ENCODE data around the gene KLC1.
A peak's percentile ranks its signal among the peaks of the same experiment; 100 is the strongest.
"Not testable (repeated sequence)": the region's sequence is repeated elsewhere in the genome, so short reads cannot be mapped to it uniquely, and the experiment has no call there.

The KLC1 gene

DNA sequence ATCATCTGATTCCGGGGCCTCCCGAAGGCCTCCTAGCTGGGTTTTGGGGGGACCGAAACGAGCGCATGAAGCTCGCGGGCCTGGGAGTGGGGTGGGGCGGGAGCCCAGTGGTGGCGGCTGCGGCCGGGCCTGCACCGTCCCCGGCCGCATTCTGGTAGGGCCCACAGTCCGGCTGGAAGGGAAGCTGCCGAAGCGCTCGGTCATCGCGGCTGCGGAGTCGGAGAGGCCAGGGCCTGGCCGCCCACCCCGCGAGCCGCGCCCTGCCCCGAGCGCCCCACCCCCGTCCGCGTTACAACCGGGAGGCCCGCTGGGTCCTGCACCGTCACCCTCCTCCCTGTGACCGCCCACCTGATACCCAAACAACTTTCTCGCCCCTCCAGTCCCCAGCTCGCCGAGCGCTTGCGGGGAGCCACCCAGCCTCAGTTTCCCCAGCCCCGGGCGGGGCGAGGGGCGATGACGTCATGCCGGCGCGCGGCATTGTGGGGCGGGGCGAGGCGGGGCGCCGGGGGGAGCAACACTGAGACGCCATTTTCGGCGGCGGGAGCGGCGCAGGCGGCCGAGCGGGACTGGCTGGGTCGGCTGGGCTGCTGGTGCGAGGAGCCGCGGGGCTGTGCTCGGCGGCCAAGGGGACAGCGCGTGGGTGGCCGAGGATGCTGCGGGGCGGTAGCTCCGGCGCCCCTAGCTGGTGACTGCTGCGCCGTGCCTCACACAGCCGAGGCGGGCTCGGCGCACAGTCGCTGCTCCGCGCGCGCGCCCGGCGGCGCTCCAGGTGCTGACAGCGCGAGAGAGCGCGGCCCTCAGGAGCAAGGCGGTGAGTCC, at the start of gene KLC1:
TSS of gene KLC1 (plus strand) at position 528 of the 819 bp plus-strand sequence. CDS start 25,354 bp downstream, outside the sequence.
- peak; percentile 84 for DNase-seq

DNA sequence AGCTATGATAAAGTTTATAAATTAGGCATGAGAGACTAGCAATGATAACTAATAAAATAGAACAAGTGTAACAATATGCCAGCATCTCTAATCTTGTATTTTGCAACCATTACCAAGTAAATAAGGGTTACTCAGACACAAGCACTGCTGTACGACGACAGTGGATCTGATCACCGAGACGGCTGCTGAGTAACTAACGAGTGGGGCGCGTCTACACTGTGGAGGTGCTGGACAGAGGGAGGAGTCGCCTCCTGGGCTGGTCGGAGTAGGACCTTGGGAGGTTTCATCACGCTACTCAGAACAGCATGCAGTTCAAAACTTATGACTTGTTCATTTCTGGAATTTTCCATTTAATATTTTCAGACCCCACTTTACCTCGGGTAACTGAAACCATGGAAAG, 47.8 kb upstream of the KLC1 start:
- no peak for DNase-seq

DNA sequence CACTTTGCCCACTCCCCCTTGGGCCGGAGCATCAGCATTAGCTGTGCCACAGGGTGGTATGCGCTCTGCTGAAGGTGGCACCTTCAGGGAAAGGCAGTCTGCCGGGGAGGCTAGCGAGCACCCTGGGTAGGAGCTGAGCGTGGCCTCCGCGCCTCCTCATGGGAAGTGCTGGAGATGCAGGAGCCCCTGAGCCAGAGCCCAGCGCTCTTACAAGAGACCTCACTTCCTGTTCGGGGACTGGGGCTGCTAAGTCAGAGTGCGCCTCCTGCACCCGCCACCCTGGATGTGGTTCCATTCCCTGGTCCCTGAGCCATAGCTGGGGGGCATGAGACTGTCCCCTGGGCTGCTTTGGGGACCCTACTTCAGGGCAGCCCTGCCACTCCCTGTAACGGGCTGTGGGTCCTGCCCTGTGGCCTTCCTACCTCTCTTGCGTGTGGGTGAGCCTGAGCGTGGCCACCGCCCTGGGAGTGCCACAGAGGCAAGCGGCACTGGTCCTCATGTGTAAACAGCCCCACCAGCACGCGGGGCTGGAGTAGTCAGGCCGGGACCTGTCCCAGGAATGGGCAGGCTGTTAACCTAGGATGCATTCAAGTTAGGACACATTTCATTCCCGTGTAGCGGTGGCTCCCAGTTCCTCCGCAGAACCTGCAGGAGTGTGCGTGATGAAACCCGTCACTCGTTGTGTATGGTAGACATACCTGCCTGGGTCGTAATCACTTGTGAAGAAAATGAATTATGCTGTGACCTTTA, 46.9 kb upstream of the KLC1 start:
- no peak for DNase-seq

DNA sequence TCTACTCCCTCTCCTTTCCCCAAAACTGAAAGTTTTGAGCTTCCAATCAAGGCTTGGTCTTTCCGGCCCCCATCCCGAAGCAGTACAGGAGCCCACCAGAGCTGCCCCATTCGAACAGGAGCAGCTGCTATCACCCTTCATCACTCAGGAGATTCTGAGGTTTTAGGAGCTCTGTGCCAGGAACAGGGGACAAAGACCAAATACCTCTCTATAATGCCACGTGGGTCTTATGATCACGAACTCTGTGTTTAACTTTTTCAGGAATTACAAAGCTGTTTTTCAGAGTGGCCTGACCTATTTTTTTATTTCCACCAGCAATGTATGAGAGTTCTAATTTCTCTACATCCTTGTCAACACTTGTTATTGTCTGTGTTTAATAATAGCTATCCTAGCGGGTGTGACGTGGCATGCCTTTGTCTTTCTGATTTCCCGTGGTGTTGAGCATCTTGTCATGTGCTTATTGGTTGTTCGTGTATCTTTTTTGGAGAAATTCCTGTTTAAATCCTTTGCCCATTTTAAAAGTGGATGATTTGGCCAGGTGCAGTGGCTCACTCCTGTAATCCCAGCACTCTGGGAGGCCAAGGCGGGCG, 44.6 kb upstream of the KLC1 start:
- no peak for DNase-seq

DNA sequence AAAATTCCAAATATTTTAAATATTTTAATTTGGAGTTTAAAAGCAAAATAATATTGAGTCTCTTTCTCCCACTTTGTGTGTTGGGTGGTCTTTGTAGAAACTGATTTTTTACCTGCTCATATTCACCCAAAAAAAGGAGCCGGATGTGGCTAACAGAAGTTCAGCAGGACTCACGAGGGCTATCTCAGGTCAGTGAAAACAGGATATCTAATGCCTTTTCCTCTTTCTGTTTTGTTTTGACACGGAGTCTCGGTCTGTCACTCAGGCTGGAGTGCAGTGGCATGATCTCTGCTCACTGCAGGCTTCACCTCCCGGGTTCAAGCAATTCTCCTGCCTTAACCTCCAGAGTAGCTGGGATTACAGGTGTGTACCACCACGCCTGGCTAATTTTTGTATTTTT, 35.4 kb upstream of the KLC1 start:
- DNase-seq, result no peak

DNA sequence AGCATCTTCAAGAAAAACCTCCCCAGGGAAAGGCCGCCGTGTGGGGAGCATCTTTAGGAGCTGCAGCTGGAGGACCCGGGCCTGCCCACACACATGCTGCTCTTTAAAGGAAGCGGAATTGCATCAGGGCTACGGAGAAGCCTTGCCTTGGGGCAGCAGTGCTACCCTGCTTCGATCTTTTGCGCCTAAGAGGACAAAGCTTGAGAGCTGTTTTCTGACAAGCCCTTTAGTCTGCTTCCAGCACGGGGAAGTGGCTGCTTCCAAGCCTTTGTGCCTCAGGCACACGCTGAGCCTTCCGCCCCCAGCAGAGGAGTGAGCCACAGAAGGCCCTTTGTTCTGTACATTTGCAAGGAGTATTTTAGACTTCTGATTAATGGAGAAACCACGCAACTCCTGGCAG, 34.7 kb upstream of the KLC1 start:
- DNase-seq, result no peak

DNA sequence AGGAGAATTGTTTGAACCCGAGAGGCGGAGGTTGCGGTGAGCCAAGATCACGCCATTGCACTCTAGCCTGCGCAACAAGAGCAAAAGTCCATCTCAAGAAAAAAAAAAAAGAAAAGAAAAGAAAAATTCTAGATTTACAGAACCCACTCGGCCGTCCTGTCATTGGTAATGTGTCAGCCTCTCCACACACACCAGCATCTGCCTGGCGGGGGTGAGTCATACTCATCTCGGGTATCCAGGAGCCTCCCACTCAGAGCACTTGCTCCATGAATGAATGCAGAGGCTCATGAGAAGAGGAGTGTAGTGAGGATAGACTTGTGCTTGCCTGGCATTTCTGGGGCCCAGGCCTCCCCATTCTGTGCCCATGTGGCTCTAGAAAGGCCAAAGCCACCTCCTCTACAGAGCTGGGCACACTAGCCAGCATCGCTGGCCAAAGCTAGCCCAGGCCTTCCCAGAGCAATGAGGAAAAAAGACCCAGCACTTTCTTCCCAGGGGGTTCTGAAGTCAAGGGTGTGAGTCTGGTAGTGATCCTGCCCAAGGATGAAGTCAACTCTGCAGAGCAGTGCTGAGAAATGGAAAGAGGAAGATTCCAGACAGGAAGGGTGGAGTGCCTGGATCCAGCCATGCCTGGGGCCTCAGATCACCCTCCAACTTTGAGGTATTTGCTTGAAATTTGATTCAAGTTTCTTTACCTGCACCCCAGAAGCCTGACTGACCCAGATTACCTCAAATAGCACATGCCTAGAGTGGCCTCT, 31.2 kb upstream of the KLC1 start:
- no peak for DNase-seq

DNA sequence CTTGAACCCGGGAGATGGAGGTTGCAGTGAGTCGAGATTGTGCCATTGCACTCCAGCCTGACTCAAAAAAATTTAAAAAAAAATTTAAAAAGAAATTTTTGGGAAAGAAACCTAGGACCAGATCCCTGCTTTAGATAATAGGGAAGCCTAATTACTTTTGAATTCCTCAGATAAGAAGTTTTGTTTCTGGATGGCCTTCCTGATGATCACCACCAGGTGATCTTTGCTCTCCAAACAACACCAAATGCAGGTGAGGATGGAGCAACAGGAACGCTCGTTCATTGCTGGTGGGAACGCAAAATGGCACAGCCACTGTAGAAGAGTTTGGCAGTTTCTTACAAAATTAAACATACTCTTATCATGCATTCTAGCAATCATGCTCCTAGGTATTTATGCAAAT, 28.5 kb upstream of the KLC1 start:
- no peak for DNase-seq

DNA sequence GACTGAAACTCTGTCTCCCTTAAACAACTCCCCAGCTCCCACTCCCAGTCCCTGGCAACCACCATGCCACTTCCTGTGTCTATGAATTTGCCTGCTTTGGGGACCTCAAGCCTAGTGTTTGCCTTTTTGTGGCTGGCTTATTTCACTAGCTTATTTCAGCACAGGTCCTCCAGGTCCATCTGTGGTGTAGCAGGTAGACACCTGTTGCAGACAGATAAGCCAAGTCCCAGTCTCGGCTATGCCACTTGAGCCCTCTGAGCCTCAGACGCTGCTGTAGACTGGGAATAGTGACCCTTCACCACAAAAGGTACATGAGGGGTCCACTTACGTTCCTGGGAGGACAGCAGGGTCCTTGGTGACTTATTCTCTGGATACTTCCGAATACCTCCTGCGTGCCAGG, 24.4 kb upstream of the KLC1 start:
- no peak for DNase-seq

DNA sequence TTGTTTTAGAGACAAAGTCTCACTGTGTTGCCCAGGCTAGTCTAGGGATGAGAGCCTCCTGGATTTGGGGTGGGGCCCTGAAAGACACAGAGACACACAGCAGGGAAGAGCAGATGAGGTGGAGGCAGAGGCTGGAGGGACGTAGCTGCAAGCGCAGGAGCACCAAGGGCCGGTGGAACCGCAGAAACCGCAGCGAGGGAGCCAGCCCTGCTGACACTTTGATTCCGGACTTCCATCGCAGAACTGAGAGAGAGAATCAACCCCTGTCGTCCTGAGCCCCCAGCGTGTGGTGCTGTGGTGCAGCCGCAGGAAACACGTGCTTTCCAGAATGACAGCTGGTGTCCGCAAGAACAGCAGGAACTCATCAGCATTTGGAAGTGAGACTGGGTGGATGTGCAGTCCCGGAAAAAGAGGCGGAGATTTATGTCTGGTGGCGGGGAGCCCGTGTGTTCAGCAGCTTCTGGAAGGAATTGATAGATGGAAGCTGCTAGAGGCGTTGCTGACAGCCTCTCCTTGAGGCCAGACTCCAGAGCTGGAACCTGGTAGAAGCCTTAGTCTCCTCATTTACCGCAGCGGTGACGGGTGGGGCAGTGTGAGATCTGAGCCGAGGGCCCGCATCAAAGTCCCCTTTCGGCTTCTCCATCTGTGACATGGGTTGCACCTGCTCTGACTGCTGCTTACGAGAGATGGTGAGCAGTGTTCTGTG, 21.9 kb upstream of the KLC1 start:
- DNase-seq, result peak; percentile 60

DNA sequence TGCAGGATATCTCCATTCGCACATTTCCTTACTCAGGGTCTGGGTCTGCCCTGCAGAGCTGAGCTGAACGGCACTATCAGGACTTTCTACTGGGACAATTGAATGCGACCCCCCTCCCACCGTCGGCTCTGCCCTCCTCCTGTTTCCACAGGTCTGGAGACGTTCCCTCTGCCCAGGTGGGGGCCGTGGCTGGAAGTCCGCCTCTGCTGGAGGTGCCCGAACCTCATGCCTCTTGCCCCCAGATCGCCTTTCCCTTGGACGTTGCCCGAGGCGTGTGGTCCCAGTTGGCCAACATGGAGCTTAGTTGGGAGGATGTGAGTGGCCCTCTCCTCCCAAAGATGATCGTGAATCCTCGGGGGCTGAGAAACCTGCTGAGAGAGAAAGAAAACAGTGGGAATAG, 21.2 kb upstream of the KLC1 start:
- DNase-seq, result no peak

DNA sequence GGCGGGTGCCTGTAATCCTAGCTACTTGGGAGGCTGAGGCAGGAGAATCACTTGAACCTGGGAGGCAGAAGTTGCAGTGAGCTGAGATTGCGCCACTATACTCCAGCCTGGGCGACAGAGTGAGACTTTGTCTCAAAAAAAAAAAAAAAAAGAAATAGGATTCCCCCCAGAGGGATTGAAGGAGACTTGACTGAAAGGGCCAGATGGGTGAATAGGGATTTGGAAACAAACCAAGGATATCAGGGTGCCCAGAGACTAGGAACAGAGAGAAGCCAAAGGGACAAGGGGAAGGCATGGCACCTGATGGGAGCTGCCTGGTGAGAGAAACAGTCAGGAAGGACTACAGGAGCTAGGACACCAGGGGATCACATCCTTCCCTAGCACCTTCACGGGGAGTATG, 19.9 kb upstream of the KLC1 start:
- not testable (repeated sequence) for DNase-seq

DNA sequence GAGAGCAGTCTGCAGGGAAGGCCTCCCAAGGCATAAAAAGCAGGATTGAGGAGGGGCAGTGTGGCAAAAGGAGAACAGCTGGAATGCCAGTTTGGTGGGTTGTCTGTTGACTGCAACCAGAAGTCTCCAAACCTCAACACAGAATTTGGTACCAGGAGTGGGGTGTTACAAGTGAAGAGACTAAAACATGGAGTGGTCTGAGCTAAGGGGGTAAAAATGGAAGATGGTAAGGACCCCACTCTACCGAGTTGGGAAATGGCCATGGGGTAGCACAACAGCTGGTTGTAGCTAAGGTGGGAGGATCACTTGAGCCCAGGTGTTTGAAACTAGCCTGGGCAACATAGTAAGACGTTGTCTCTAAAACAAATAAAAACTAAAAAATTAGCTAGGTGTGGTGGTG, 17.8 kb upstream of the KLC1 start:
- no peak for DNase-seq

DNA sequence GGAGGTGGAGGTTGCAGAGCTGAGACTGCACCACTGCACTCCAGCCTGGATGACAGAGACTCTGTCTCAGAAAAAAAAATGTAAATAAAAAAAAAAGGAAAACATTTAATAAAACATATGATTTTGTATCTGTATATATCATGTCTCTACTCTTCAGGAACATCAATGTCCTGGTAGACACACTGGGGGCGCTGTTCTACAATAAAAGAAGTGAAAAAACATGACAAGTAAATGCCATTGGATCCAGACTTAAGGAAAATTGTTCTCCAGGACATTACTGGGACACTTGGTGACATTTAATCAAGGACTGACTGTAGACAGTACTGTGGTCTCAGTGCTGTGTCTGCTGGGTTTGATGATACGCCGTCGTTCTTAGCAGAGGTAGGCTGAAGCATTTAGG, 15.5 kb upstream of the KLC1 start:
- DNase-seq, result peak; percentile 23

DNA sequence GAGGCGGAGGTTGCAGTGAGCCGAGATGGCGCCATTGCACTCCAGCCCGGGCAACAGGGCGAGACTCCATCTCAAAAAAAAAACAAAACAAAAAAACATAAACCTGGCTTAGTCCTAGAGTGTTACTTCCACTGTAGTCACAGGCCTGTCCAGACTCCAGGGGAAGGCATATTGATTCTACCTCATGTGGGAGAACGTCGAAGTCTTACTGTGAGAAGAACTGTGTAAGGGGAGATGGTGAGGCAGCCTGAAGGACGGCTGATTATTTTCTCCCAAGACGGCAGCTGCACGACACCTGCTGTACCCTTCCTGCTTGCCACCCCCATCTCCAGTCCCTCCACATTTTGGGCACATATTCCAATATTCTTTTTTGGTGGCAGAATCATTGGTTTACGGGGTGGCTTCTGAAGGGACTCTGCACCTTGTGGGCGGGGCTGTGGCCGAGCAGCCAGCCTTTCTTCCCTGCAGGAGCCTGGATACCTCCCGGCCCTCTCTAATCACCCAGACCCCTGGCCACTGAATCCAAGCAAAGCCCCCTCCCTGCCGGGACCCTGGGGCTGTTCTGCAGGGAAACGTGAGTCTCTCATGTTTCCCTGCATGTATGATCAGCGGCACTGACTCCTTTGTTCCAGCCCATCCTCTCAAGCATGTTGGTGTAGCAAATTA, 12.2 kb upstream of the KLC1 start:
- DNase-seq, result no peak

DNA sequence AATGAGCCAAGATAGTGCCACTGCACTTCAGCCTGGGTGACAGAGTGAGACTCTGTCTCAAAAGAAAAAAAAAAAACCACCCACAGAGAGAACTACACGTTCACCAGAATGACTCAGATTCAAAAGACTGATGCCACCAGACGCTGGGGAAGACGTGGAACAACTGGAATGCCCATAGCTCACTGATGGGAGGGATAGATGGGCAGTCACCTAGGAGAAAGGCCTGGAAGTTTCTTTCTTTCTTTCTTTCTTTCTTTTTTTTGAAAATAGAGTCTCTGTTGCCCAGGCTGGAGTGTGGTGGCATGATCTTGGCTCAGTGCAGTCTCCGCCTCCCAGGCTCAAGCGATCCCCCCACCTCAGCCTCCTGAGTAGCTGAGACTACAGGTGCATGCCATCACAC, 10.0 kb upstream of the KLC1 start:
- DNase-seq, result no peak

DNA sequence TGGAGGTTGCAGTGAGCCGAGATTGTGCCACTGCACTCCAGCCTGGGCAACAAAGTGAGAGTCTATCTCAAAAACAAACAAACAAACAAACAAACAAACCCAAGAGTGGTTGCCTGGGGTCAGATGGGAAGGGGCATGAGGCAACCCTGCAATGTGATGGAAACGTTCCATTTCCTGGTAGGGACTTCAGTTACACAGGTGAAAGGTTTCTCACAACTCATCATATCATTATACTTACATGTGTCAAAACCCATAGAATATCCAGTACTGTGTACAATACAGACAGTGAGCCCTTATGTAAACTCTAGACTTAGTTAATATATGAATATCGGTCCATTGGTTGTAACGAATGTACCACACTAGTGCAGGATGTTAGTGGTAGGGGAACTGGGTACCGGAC, 7.2 kb upstream of the KLC1 start:
- DNase-seq, result no peak

DNA sequence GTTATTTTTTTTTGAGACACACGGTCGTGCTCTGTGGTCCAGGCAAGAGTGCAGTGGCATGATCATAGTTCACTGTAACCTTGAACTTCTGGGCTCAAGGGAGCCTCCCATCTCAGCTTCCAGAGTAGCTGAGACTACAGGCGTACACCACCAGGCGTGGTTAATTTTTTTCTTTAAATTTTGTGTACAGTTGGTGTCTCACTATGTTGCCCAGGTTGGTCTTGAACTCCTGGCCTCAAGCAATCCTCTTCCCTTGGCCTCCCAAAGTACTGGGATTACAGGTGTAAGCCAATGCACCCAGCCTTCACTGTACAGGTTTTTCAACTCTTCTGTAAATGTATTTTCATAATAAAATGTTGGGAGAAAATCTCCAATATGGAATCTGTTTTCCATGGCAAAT, 5.7 kb upstream of the KLC1 start:
- DNase-seq, result no peak

DNA sequence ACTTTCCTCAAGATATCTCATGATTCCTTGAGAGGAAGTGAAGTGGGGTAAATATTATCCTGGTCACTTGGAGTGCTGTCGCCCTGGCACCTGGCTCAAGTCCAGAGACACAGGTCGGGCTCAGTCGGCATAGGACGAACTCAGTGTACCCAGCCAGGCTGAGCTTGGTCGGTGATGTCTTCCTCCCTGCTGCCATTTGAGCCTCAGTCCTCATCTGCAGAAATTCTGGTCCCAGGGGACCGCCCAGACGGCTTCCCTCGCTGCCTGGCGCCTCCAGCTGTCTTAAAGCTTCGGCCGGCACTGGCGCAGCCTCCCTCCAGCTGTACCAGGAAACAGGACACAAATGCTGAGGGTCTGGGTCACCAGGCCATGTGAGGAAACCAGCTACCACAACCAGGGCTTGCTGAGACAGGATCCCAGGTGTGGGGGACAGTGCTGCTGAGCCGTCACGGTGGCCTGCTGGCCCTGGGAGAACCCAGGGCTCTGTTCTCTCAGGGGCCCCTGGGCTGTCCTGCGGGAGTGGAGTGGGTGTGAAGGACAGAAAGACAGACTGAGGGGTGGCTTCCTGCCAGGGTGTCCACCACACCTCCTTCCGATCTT, 5.0 kb upstream of the KLC1 start:
- DNase-seq, result no peak

DNA sequence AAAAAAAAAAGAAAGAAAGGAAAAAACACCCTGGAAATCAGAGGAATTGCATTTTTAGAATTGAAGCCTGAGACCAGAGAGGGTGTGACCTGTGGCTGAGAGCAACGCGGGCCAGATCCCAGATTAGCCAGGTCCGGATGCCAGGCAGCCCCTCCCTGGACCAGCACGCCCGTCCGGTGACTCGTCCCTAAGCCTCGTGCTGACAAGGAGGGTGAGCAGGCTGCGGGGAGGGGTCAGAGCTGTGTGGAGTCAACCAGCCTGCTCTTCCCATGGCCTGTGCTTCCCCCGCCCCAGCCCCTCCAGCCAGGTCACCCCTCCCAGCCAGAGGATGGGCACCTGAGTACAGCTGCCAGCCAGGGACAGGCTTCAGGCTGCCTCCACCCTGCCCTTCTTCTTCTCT, 4.2 kb upstream of the KLC1 start:
- no peak for DNase-seq

DNA sequence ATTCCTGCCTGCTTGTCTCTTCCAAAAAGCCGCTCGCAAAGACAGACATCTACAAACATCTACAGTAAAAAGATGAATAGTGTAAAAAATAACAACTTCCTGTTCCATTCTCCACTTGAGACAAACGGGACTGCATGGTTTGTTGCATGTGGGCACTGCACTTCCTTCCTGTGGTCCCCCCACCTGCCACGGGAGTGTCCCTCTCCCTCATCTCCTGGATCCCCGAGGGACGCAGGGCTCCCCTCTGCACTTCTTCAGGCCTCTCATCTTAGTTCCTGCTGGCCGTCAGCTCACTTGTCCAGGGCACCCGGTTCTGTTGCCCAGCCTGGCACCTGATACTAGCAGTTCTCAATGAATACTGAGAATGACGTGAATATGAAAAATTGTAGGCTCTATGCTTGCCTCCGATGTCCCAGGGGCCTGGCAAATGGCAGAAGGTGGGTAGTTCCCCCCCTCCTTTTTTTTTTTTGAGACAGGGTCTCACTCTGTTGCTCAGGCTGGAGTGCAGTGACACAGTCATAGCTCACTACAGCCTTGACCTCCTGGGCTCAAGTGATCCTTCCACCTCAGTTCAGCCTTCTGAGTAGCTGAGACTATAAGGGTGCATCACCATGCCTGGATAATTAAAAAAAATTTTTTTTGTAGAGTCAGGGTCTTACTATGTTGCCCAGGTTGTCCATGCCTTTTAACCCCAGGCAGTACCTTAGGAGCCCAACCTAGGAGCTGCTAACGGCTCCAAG, 3.5 kb upstream of the KLC1 start:
- DNase-seq, result peak; percentile 51
